Astrocyte of the spinal cord (primary cell): ENCODE data around the gene FAM117B.

Experiments
- DNase-seq: peaks from one replicate; pipeline ENCODE4 v3.0.0; 2011; ENCODE audit warnings: low read depth, low spot score
- H3K4me3 ChIP-seq: 2 replicates; pipeline ENCODE4 v1.5.1; 2011; ENCODE audit warnings: low read depth, mild to moderate bottlenecking, low read length, moderate library complexity
- in situ Hi-C: cut with HindIII; loops from 2 replicates; pipeline ENCODE4 v1.10.0; 2017; ENCODE audit warnings: low sequenced_read_pairs
- TF ChIP-seq, protein P1 (sequence below): IDR thresholded peaks from 2 replicates; pipeline ENCODE4 v1.5.1; 2012; ENCODE audit warnings: low read depth, mild to moderate bottlenecking, low read length, inconsistent platforms

Gene FAM117B

GRCh38 chr2:202679980-202680379 is 45.2 kb downstream of the FAM117B start:
- no peak overlapping the region for H3K4me3 ChIP-seq
- no peak for DNase-seq
- TF ChIP-seq, protein P1, sequence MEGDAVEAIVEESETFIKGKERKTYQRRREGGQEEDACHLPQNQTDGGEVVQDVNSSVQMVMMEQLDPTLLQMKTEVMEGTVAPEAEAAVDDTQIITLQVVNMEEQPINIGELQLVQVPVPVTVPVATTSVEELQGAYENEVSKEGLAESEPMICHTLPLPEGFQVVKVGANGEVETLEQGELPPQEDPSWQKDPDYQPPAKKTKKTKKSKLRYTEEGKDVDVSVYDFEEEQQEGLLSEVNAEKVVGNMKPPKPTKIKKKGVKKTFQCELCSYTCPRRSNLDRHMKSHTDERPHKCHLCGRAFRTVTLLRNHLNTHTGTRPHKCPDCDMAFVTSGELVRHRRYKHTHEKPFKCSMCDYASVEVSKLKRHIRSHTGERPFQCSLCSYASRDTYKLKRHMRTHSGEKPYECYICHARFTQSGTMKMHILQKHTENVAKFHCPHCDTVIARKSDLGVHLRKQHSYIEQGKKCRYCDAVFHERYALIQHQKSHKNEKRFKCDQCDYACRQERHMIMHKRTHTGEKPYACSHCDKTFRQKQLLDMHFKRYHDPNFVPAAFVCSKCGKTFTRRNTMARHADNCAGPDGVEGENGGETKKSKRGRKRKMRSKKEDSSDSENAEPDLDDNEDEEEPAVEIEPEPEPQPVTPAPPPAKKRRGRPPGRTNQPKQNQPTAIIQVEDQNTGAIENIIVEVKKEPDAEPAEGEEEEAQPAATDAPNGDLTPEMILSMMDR = no peak
- in situ Hi-C loops = no loop called here

GRCh38 chr2:202680512-202680911 is 45.7 kb downstream of the FAM117B start:
- in situ Hi-C loops = no loop called here
- TF ChIP-seq, protein P1 = no peak
- DNase-seq = no peak
- H3K4me3 ChIP-seq = no peak overlapping the region

- DNase-seq = no peak
- H3K4me3 ChIP-seq = no peak overlapping the region
- TF ChIP-seq, protein P1 = no peak
- in situ Hi-C loops = no loop called here
Measured at GRCh38 chr2:202681688-202682205, 47.0 kb downstream of the FAM117B start.

DNA sequence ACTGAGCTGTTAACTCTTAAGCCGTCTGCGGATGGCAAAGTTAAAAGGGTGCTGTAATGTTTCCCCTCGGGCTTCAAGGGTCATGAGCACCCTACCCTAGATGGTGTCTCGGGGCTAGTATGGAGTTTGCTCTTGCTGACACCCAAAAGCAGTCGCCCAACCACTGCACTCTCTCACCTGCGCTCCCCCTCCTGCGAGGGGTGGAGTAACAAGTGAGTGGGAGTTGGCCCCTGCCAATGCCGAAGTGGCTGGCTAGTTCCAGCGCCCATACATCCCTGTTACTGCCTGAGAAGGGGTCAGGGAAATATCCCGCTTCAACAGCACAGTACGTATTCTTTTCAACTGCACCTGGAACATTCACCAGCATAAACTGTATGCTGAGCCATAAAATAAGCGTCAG is 47.5 kb downstream of the FAM117B start:
- DNase-seq = no peak
- in situ Hi-C loops = no loop called here
- TF ChIP-seq, protein P1 = no peak
- H3K4me3 ChIP-seq = no peak overlapping the region

DNA sequence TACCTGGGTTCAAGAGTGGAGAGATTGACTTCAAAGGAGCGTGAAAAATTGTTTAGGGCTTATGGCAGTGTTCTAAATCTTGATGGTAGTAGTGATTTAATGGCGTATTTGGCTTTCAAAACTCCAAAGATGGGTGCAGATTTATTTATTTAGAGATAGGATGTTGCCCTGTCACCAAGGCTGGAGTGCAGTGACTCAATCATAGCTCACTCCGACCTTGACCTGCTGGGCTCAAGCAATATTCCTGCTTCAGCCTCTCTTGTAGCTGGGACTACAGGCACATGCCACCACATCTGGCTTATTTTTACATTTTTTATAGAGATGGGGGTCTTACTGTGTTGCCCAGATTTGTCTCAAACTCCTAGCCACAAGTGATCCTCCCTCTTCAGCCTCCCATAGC is 52.5 kb downstream of the FAM117B start:
- TF ChIP-seq, protein P1 = no peak
- DNase-seq = no peak
- no peak overlapping the region for H3K4me3 ChIP-seq
- in situ Hi-C loops = no loop called here

DNA sequence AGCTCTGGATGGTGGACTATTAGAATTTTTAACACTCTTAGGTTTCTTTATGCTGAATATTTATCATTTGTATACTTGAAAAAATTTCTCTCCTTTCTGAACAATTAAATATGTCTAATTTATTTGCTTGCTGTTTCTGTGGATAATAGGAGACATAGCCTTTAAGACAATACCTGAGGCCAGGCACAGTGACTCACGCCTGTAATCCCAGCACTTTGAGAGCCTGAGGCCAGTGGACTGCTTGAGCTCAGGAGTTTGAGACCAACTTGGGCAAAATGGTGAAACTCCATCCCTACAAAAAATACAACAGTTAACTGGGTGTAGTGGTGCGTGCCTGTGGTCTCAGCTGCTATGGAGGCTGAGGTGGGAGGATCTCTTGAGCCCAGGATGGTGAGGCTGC is 54.7 kb downstream of the FAM117B start:
- in situ Hi-C loops = no loop called here
- DNase-seq = no peak
- H3K4me3 ChIP-seq = no peak overlapping the region
- TF ChIP-seq, protein P1 = no peak

DNA sequence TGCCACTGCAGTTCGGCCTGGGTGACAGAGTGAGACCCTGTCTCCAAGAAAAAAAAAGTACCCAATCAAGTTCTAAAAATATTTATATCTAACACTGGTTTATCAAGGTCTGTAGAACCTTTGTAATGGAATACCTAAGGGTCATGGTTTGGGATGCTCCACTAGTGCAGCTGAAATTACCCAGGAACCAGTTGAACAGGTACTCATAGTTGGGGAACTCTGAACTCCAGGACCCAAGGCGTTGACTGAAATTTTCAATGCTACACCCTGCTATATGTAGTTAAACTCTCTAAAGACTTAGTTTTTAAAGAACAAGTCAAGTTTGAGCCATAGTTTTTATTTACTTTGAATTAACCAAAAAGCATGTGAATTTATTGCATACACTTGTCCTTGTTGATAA is 55.1 kb downstream of the FAM117B start:
- TF ChIP-seq, protein P1 = no peak
- in situ Hi-C loops = no loop called here
- H3K4me3 ChIP-seq = no peak overlapping the region
- DNase-seq = no peak
